Measurements from ENCODE around the gene ZNF227.

GRCh38 chr19:44196772-44197171 is 15.6 kb upstream of the ZNF227 start:
- TF ChIP-seq POLR2A (IDR thresholded peaks at IDR 0.05) (no peak), CTCF (IDR thresholded peaks at IDR 0.05) (no peak)

All from sigmoid colon (tissue), 3 donors.